SK-N-SH treated with all-trans-retinoic acid at 6 μM for 48 hours (cell line): ENCODE measurements around the gene MPZL2.

Experiments used
- ZFP30 ChIP-seq: fragments of 450-650 bp; formaldehyde crosslinking; IDR thresholded peaks from 2 replicates; pipeline ENCODE4 v1.5.0; 2022; ENCODE audit warnings: mild to moderate bottlenecking, moderate library complexity
- TF ChIP-seq, protein P1 (sequence below): fragments of 250-450 bp; sonication (Bioruptor Pico); IDR thresholded peaks from 2 replicates; pipeline ENCODE4 v1.5.1; 2021; ENCODE audit warnings: mild to moderate bottlenecking, moderate library complexity

- no peak for TF ChIP-seq ZFP30 (CRISPR knock-in tag)
- TF ChIP-seq, protein P1, sequence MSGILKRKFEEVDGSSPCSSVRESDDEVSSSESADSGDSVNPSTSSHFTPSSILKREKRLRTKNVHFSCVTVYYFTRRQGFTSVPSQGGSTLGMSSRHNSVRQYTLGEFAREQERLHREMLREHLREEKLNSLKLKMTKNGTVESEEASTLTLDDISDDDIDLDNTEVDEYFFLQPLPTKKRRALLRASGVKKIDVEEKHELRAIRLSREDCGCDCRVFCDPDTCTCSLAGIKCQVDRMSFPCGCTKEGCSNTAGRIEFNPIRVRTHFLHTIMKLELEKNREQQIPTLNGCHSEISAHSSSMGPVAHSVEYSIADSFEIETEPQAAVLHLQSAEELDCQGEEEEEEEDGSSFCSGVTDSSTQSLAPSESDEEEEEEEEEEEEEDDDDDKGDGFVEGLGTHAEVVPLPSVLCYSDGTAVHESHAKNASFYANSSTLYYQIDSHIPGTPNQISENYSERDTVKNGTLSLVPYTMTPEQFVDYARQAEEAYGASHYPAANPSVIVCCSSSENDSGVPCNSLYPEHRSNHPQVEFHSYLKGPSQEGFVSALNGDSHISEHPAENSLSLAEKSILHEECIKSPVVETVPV, result no peak
Observed at GRCh38 chr11:118238421-118238820, 25.7 kb downstream of the MPZL2 start.
